Endothelial cell of umbilical vein (primary cell): Measurements from ENCODE around the gene TLCD3B. TPM values are rescaled to one million over a fixed set of nuclear protein-coding genes. Genes with fewer than 3 reads are reported as not detected.

Source experiments
- BruUV-seq: library from RNA; stranded (reverse); fragments of 400-500 nt; replicated peaks from 2 replicates; lab custom pipeline; 2021; lab: Mats Ljungman, UMichigan
- CTCF ChIA-PET: fragments of 300-600, 350-600 bp; sonication (Branson Sonifier 250); formaldehyde crosslinking; loops from one replicate; lab custom pipeline; 2021; ENCODE audit warnings: antibody characterized with exemption, inconsistent platforms; lab: Charles Lee
- POLR2A ChIA-PET: fragments of 300-600, 350-600 bp; sonication (Branson Sonifier 250); formaldehyde crosslinking; loops from one replicate; lab custom pipeline; 2021; ENCODE audit warnings: antibody characterized with exemption, inconsistent platforms; lab: Charles Lee
- DNase-seq: peaks from one replicate; pipeline ENCODE4 v3.0.0-alpha.2; 2011; ENCODE audit warnings: low read depth, low spot score
- FAIRE-seq: peaks from 2 replicates; lab custom pipeline; 2011; peaks lifted over from hg19 to GRCh38; lab: Jason Lieb, UNC
- H2AFZ ChIP-seq: 2 replicates; pipeline ENCODE4 v1.6.0; 2012; ENCODE audit warnings: low read depth, low read length, control low read depth, inconsistent platforms
- H3K27ac ChIP-seq: 2 replicates; pipeline ENCODE4 v1.5.1; 2011; ENCODE audit warnings: low read depth, mild to moderate bottlenecking, control low read depth, low read length, moderate library complexity; ENCODE audit not compliant: insufficient read depth
- H3K27me3 ChIP-seq, 2 experiments: 2 replicates each; pipeline versions ENCODE4 v1.6.0 to v1.6.1; 2011; ENCODE audit warnings: low read length in 2 of 2, mixed read lengths in 1 of 2; ENCODE audit not compliant: control insufficient read depth in 2 of 2, insufficient read depth in 2 of 2
- H3K36me3 ChIP-seq, 2 experiments: 2 replicates in 1 of 2; 3 replicates in 1 of 2; pipeline ENCODE4 v1.5.1; 2011; ENCODE audit warnings: low read length in 2 of 2, mild to moderate bottlenecking in 1 of 2, moderate library complexity in 1 of 2; ENCODE audit not compliant: control insufficient read depth in 2 of 2, insufficient read depth in 2 of 2; ENCODE audit errors: extremely low read depth in 1 of 2
- H3K4me1 ChIP-seq: 3 replicates; pipeline ENCODE4 v1.5.1; 2011; ENCODE audit warnings: mild to moderate bottlenecking, low read length; ENCODE audit not compliant: control insufficient read depth, insufficient read depth; ENCODE audit errors: extremely low read depth
- H3K4me2 ChIP-seq: 2 replicates; pipeline ENCODE4 v1.6.1; 2011; ENCODE audit warnings: low read length, control low read depth, mixed read lengths; ENCODE audit not compliant: insufficient read depth
- H3K4me3 ChIP-seq, 3 experiments: fragments of 200-600 bp in 1 of 3; sonication (generic), shearing (Covaris generic) in 1 of 3; replicated peaks in 1 of 3; 2 replicates each; pipeline ENCODE4 v1.5.1; 2011 to 2016; ENCODE audit warnings: control low read depth in 3 of 3, low read length in 3 of 3, mild to moderate bottlenecking in 2 of 3, inconsistent platforms in 1 of 3, low read depth in 1 of 3, moderate library complexity in 1 of 3; ENCODE audit not compliant: insufficient read depth in 1 of 3
- H3K79me2 ChIP-seq: 2 replicates; pipeline ENCODE4 v1.6.0; 2012; ENCODE audit warnings: low read length, inconsistent platforms; ENCODE audit not compliant: control insufficient read depth, insufficient read depth
- H3K9ac ChIP-seq: replicated peaks from 2 replicates; pipeline ENCODE3; 2011; ENCODE audit warnings: low read length, control low read depth; ENCODE audit not compliant: insufficient read depth; ENCODE audit errors: extremely low read depth
- H3K9me1 ChIP-seq: replicated peaks from 3 replicates; pipeline ENCODE4 v1.6.0; 2011; ENCODE audit warnings: mild to moderate bottlenecking, low read length; ENCODE audit not compliant: control insufficient read depth, insufficient read depth; ENCODE audit errors: extremely low read depth
- H3K9me3 ChIP-seq: replicated peaks from 2 replicates; pipeline ENCODE4 v1.5.1; 2012; ENCODE audit warnings: low read length, inconsistent platforms; ENCODE audit not compliant: control insufficient read depth, insufficient read depth
- H4K20me1 ChIP-seq: replicated peaks from 2 replicates; pipeline ENCODE3; 2011; ENCODE audit warnings: mild to moderate bottlenecking, low read length; ENCODE audit not compliant: control insufficient read depth, insufficient read depth; ENCODE audit errors: extremely low read depth
- CTCF ChIP-seq, 2 donors: IDR thresholded peaks; 1 replicate in 1 of 2; 2 replicates in 1 of 2; pipeline ENCODE4 v1.5.1; 2011; ENCODE audit warnings: low read length in 2 of 2, mild to moderate bottlenecking in 2 of 2, moderate library complexity in 2 of 2, control low read depth in 1 of 2, inconsistent platforms in 1 of 2, low read depth in 1 of 2; ENCODE audit not compliant: insufficient read depth in 1 of 2; ENCODE audit errors: extremely low read depth in 1 of 2
- EZH2 ChIP-seq: IDR thresholded peaks from 2 replicates; pipeline ENCODE4 v1.6.1; 2012; ENCODE audit warnings: borderline replicate concordance, low read depth, mild to moderate bottlenecking, moderate library complexity, low read length, inconsistent platforms; ENCODE audit not compliant: severe bottlenecking
- FOS ChIP-seq: IDR thresholded peaks from 2 replicates; pipeline ENCODE4 v1.6.1; 2011; ENCODE audit warnings: mild to moderate bottlenecking, low read length, moderate library complexity, borderline replicate concordance; ENCODE audit not compliant: insufficient read depth
- GATA2 ChIP-seq: IDR thresholded peaks from 2 replicates; pipeline ENCODE4 v1.7.0; 2011; ENCODE audit warnings: low read depth, mild to moderate bottlenecking, moderate library complexity, mixed read lengths, low read length; ENCODE audit not compliant: insufficient read length, insufficient read depth
- JUN ChIP-seq: IDR thresholded peaks from 2 replicates; pipeline ENCODE4 v1.6.1; 2011; ENCODE audit warnings: borderline replicate concordance, low read depth; ENCODE audit not compliant: insufficient read length, insufficient read depth
- MAX ChIP-seq: IDR thresholded peaks from 2 replicates; pipeline ENCODE4 v1.6.1; 2011; ENCODE audit not compliant: insufficient read depth, insufficient read length
- MYC ChIP-seq: IDR thresholded peaks from one replicate; pipeline ENCODE4 v1.6.1; 2011; ENCODE audit warnings: mild to moderate bottlenecking, low read depth, low read length
- POLR2A ChIP-seq: IDR thresholded peaks from 2 replicates; pipeline ENCODE4 v1.6.1; 2012; ENCODE audit warnings: low read depth, mild to moderate bottlenecking, control low read depth, low read length
- POLR2AphosphoS5 ChIP-seq: IDR thresholded peaks from 2 replicates; pipeline ENCODE4 v1.6.1; 2012; ENCODE audit warnings: low read depth, mild to moderate bottlenecking, control low read depth, low read length, moderate library complexity; ENCODE audit not compliant: insufficient read depth
- dilution Hi-C: fragments of 300-500 bp; cut with MboI; formaldehyde crosslinking; loops from one replicate; pipeline ENCODE4 v1.15.0; 2019; ENCODE audit warnings: low sequenced_read_pairs; ENCODE audit not compliant: extremely low pct_ligation_motif_present
- intact Hi-C: fragments of 100-400 bp; cut with micrococcal nuclease; formaldehyde crosslinking; loops from one replicate; pipeline ENCODE4 v1.10.0; 2022
- polyA plus RNA-seq, 4 experiments: library from polyadenylated mRNA; depleted of rRNA in 3 of 4; stranded (reverse) in 3 of 4; unstranded in 1 of 4; fragments of >200 nt; gene quantifications; 2 replicates each; pipeline versions ENCODE4 v1.2.1 to v1.2.3, GENCODE V29; 2011 to 2012; ENCODE audit warnings: missing spikeins in 1 of 4
- total RNA-seq: library from RNA; stranded (reverse); gene quantifications from 2 replicates; pipeline ENCODE4 v1.2.3, GENCODE V29; 2021

Gene TLCD3B
- total and polyA plus RNA-seq, 2 donors (not counting 3 experiments of a cell fraction or from before 2014, with no cell fraction given): 0.37 to 0.86 TPM

DNA sequence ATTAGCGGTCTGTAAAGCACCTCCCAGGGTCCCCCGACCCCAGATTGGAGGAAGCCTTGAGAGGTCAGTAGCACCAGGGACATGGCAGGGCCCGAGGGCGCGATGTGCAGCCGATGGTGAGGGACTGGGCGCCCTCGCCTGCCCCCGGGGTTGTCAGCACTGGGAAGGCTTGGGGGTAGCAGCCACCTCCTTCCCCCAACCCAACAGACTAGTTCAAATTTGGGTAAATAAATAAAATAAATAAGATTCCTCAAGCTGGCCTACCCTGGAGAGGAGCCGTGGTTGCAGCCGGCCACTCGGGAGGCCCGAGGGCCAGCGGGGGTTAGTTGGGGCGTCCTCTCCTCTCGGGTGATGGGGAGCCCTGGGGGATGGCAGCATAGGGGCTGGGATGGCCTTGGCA is 6.6 kb downstream of the TLCD3B start:
- H2AFZ ChIP-seq: no peak overlapping the region
- H3K27ac ChIP-seq: no peak overlapping the region
- DNase-seq (no peak), FAIRE-seq (no peak)
- H3K4me2 ChIP-seq: no peak overlapping the region
- no peaks in the 10 kb centered on the region for H3K79me2 ChIP-seq
- intact Hi-C loops: no loop called here
- no peaks in the 10 kb centered on the region for H3K9me1 ChIP-seq
- no peaks in the 10 kb centered on the region for H4K20me1 ChIP-seq
- no peaks in the 10 kb centered on the region for H3K36me3 ChIP-seq
- H3K4me1 ChIP-seq: no peaks in the 10 kb centered on the region
- dilution Hi-C loops: no loop called here
- H3K9me3 ChIP-seq: no peaks in the 10 kb centered on the region
- H3K4me3 ChIP-seq: no peak overlapping the region
- BruUV-seq: no TSS peak
- TF ChIP-seq MYC (no peak), POLR2AphosphoS5 (no peak), POLR2A (no peak), JUN (no peak), CTCF (IDR thresholded peaks at IDR 0.05; ENCODE audit: extremely low read depth in 1 of 2, insufficient read depth in 1 of 2, low read depth in 1 of 2, low read length in 2 of 2) (no peak), GATA2 (no peak), FOS (no peak), EZH2 (no peak), MAX (no peak)
- peaks cover 3 to 4% of the 10 kb centered on the region in 2 experiments for H3K27me3 ChIP-seq
- H3K9ac ChIP-seq: no peak overlapping the region
- CTCF ChIA-PET: interaction anchor here (0.6 to 2.3 kb wide), 2 partner anchors 7 to 248 kb away, joined by 4 to 16 read pairs; partner anchors contain the start of gene TLCD3B
- POLR2A ChIA-PET: no interaction called here
